Activated CD8-positive, alpha-beta memory T cell treated with anti-CD3 and anti-CD28 coated beads for 36 hours (primary cell): ENCODE data around the gene NKAIN2. TPM values are rescaled to one million over a fixed set of nuclear protein-coding genes. Genes with fewer than 3 reads are reported as not detected.
"Not testable (repeated sequence)": the region's sequence is repeated elsewhere in the genome, so short reads cannot be mapped to it uniquely, and the experiment has no call there.

Experiments
- CTCF ChIA-PET: fragments of 350-600 bp; sonication (Branson Sonifier 250); formaldehyde crosslinking; loops from one replicate; lab custom pipeline; 2021; ENCODE audit warnings: antibody characterized with exemption; lab: Charles Lee
- POLR2A ChIA-PET: fragments of 350-600 bp; sonication (Branson Sonifier 250); formaldehyde crosslinking; loops from one replicate; lab custom pipeline; 2021; ENCODE audit warnings: antibody characterized with exemption; lab: Charles Lee
- total RNA-seq, 2 experiments: library from RNA; stranded (reverse); gene quantifications; one replicate each; pipeline ENCODE4 v1.2.3, GENCODE V29; 2021

NKAIN2 gene
- total RNA-seq, 2 experiments from 2014 or later: not detected

GRCh38 chr6:124517339-124517738 lies 713.7 kb downstream of the NKAIN2 start:
- POLR2A ChIA-PET: no interaction called here
- CTCF ChIA-PET: no interaction called here

GRCh38 chr6:124520514-124520913 lies 716.8 kb downstream of the NKAIN2 start:
- ChIA-PET POLR2A (no interaction called here), CTCF (no interaction called here)

- ChIA-PET CTCF (no interaction called here), POLR2A (no interaction called here)
These were observed 718.7 kb downstream of the NKAIN2 start for GRCh38 chr6:124522335-124522734.

- POLR2A ChIA-PET: no interaction called here
These were observed 721.0 kb downstream of the NKAIN2 start for GRCh38 chr6:124524491-124525200.

GRCh38 chr6:124530926-124531325 lies 727.3 kb downstream of the NKAIN2 start:
- POLR2A ChIA-PET: no interaction called here
- CTCF ChIA-PET: no interaction called here

More at GRCh38 chr6:124524491-124525200, 721.0 kb downstream of the NKAIN2 start:
- CTCF ChIA-PET: no interaction called here

- POLR2A ChIA-PET: no interaction called here
- CTCF ChIA-PET: no interaction called here
These were observed 731.6 kb downstream of the NKAIN2 start for GRCh38 chr6:124535299-124535698.

GRCh38 chr6:124535746-124536145 lies 732.1 kb downstream of the NKAIN2 start:
- ChIA-PET CTCF (no interaction called here), POLR2A (no interaction called here)

- POLR2A ChIA-PET: no interaction called here
- CTCF ChIA-PET: no interaction called here
These were observed 732.6 kb downstream of the NKAIN2 start for GRCh38 chr6:124536157-124536841.

- ChIA-PET POLR2A (no interaction called here), CTCF (no interaction called here)
These were observed 733.2 kb downstream of the NKAIN2 start for GRCh38 chr6:124536842-124537191.

- ChIA-PET CTCF (no interaction called here), POLR2A (no interaction called here)
These were observed 735.4 kb downstream of the NKAIN2 start for GRCh38 chr6:124539096-124539495.

GRCh38 chr6:124541573-124541972 lies 737.9 kb downstream of the NKAIN2 start:
- POLR2A ChIA-PET: no interaction called here

GRCh38 chr6:124546601-124547000 lies 742.9 kb downstream of the NKAIN2 start:
- ChIA-PET POLR2A (no interaction called here), CTCF (no interaction called here)

More at GRCh38 chr6:124541573-124541972, 737.9 kb downstream of the NKAIN2 start:
- CTCF ChIA-PET: no interaction called here

- CTCF ChIA-PET: no interaction called here
- POLR2A ChIA-PET: no interaction called here
These were observed 748.1 kb downstream of the NKAIN2 start for GRCh38 chr6:124551711-124552233.

GRCh38 chr6:124557873-124558272 lies 754.2 kb downstream of the NKAIN2 start:
- ChIA-PET CTCF (no interaction called here), POLR2A (no interaction called here)

GRCh38 chr6:124560078-124560477 lies 756.4 kb downstream of the NKAIN2 start:
- CTCF ChIA-PET, POLR2A ChIA-PET: not testable (repeated sequence)

- CTCF ChIA-PET: no interaction called here
These were observed 757.4 kb downstream of the NKAIN2 start for GRCh38 chr6:124560873-124561567.

GRCh38 chr6:124561635-124562130 lies 758.0 kb downstream of the NKAIN2 start:
- ChIA-PET CTCF (no interaction called here), POLR2A (no interaction called here)

More at GRCh38 chr6:124560873-124561567, 757.4 kb downstream of the NKAIN2 start:
- POLR2A ChIA-PET: no interaction called here

- CTCF ChIA-PET, POLR2A ChIA-PET: not testable (repeated sequence)
These were observed 760.5 kb downstream of the NKAIN2 start for GRCh38 chr6:124564125-124564524.

- ChIA-PET CTCF (no interaction called here), POLR2A (no interaction called here)
These were observed 763.7 kb downstream of the NKAIN2 start for GRCh38 chr6:124567401-124567800.

- ChIA-PET CTCF (no interaction called here), POLR2A (interaction anchor here (0.5 kb wide), 1 partner anchor 1957 kb away, joined by 3 read pairs; no protein-coding TSS in a partner anchor)
These were observed 770.3 kb downstream of the NKAIN2 start for GRCh38 chr6:124573953-124574352.
